Fibroblast of peridontal ligament (primary cell): ENCODE data around the gene MYBPH.

ENCODE experiments used
- DNase-seq: peaks from one replicate; pipeline ENCODE4 v3.0.0-alpha.2; 2010; ENCODE audit errors: extremely low read depth

MYBPH gene

DNA sequence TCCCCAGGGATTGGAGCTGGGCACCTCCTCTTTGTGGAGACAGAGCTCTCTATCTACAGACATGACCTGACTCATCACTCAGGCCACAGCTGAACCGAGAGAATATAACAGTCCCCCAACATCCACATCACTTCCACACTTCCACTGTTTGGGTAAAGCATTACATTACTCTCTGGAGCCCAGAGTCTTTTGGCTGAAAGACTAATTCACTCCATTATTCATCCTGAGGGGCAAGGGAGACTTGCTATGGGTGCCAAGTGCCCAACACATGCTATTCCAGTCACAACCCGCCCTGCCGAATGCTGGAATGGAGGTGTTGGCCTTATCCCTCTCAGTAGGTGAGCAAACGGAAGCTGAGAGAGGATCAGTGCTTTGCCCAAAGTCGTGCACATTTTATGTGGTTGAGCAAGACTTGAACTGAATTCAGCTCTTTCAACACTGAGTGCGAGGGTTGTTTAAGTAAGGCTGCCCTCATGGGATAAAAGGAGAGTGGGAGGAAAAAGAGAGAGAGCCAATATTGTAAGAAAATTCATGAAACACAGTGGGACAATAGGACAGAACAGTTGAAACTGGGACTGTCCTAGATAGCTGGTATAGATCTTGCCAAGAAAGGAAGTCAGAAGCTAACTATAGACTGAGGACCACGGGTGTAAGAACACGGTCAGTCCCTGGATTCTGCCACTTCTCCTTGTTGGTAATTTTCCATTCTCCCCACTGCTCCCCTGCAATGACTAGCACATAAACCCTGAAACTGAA lies 24.4 kb upstream of the MYBPH start:
- DNase-seq = peak; percentile 93

GRCh38 chr1:203199481-203199815 lies 23.8 kb upstream of the MYBPH start:
- DNase-seq = no peak

GRCh38 chr1:203199002-203199401 lies 23.4 kb upstream of the MYBPH start:
- DNase-seq = no peak

- DNase-seq = peak; percentile 82
These were observed 22.0 kb upstream of the MYBPH start for GRCh38 chr1:203197625-203198024.

DNA sequence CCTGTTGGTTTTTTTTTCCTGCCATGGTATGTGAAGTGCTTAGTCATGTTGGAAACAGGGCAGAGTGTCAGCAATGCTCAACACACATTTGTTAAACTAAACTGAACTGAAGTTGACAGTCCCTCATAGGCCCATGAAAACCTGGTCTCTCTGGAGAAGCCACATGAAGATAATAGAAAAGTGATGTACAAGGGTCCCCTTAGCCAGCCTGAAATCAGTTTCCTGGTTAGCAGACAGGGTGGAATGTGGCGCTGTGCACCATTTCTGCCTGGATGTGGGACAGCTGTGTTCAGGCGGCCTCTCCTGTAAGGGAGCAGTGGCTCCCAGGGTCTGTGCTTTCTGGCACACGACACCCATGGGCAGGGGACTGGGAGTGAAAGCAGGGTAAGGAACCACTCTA lies 20.7 kb upstream of the MYBPH start:
- DNase-seq = no peak

DNA sequence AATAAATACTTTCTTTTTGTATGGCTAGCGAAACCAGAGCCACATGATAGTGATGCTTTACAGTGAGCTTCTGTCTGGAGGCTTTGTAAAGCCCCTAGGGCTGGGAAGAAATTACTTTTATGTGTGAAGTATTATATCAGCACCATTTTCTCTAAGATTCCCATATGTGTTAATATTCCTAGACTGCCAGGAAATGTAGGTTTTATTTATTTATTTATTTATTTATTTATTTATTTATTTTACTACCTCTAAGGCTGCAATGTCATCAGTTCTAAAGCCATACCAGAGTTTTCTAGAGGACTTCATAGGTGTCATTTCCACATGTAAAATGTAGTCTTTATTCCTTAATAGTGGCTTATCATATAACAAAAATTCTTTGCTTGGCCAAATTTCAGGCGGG lies 15.3 kb upstream of the MYBPH start:
- no peak for DNase-seq

DNA sequence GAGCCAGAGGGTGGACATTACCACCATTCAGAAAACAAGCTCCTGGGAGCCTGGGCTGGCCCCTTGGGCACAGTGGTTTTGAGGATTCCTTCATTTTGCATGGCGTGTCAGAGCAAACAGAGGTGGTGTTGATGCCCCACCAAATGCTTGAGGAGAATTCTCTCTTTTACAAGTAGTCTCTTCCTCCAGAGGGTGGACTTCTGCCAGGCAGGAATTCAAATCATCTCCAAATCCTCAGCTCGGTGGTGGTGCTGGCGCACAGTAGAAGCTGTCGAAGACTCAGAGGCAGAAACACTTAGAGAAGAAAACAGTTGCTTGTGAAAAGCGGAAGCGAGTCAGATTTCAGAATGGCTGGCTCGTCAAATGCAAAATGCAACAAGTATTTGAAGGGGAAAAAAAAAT lies 14.3 kb upstream of the MYBPH start:
- peak; percentile 30 for DNase-seq

DNA sequence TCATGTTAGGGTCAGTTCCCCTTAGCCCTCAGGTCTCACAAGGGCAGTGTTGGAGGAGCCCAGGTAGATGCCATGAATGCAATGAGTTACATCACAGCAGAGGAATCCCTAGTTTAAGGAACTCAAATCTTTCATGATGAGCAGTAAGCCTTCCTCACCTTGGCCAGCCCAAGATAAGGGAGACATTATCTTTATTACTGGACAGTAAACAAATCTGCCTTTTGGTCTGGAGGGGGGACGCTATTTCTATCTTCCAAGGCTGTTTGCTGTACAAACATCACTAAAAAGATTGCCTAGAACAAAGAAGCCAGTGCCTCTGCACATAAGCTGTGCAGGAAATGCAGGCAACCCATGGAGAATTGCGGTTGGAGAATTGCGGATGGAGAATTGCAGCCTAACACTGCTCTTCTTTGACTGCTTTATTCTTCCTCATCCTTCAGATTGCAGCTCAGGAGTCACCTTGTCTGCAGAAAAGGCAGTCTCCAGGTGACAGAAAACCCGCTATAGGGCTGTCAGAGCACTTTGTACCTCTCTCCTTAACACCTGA lies 13.1 kb upstream of the MYBPH start:
- DNase-seq = no peak

- DNase-seq = no peak
These were observed 12.2 kb upstream of the MYBPH start for GRCh38 chr1:203187689-203188264.

GRCh38 chr1:203187304-203187685 lies 11.7 kb upstream of the MYBPH start:
- DNase-seq = no peak

- no peak for DNase-seq
These were observed 11.0 kb upstream of the MYBPH start, which contains the start of gene CHI3L1 for GRCh38 chr1:203186446-203187303. TSS of gene CHI3L1 (minus strand) at chr1:203186704. CDS start at chr1:203186623, 81 bp downstream.

DNA sequence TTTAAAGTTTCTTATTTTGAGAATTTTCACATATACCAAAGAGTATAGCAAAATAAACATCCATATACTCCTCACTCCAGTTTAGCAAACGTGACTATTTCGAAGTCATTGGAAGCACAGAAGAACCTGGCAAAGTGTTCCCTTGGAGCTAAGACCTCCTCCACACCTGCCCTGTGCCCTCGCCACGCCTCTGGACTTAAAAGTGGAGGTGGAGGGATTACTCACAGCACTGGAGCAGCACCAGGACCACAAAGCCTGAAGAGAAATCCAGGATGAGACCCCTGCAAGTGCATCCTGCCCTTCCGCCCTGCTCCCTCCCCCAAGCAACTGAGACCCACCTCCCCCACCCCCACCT lies 10.4 kb upstream of the MYBPH start:
- no peak for DNase-seq

GRCh38 chr1:203185585-203185984 lies 10.0 kb upstream of the MYBPH start:
- DNase-seq = no peak

GRCh38 chr1:203185061-203185461 lies 9.4 kb upstream of the MYBPH start:
- DNase-seq = no peak

GRCh38 chr1:203184467-203184866 lies 8.8 kb upstream of the MYBPH start:
- no peak for DNase-seq

- no peak for DNase-seq
These were observed 8.2 kb upstream of the MYBPH start for GRCh38 chr1:203183828-203184227.

- no peak for DNase-seq
These were observed 6.8 kb upstream of the MYBPH start for GRCh38 chr1:203182387-203182953.

- no peak for DNase-seq
These were observed 6.2 kb upstream of the MYBPH start for GRCh38 chr1:203181586-203182386.

GRCh38 chr1:203180611-203181330 lies 5.1 kb upstream of the MYBPH start:
- no peak for DNase-seq

GRCh38 chr1:203179667-203180005 lies 4.0 kb upstream of the MYBPH start:
- no peak for DNase-seq
